Activated T-helper 2 cell treated with anti-CD3 and anti-CD28 coated beads, Interferon-gamma antibody, Interleukin-2, Interleukin-4, amounts not matched to agents 10 μg/mL and 5 μg/mL and 100 μg/mL, durations not matched to agents 14 hours and 24 hours and 36 hours (primary cell): ENCODE data around the gene GAD2. TPM values are rescaled to one million over a fixed set of nuclear protein-coding genes. Genes with fewer than 3 reads are reported as not detected.

Experiments
- DNase-seq: peaks from one replicate; pipeline ENCODE4 v3.0.0; 2021; ENCODE audit warnings: low spot score
- H3K27ac Mint-ChIP-seq: one replicate; pipeline ENCODE4 v1.8.0; 2021; ENCODE audit warnings: mixed read lengths
- H3K27me3 Mint-ChIP-seq: one replicate; pipeline ENCODE4 v1.8.0; 2021; ENCODE audit warnings: low read depth, mixed read lengths
- H3K36me3 Mint-ChIP-seq: one replicate; pipeline ENCODE4 v1.8.0; 2021; ENCODE audit warnings: low read depth, mixed read lengths
- H3K4me1 Mint-ChIP-seq: one replicate; pipeline ENCODE4 v1.8.0; 2021; ENCODE audit warnings: low read depth, mixed read lengths
- H3K4me3 Mint-ChIP-seq: one replicate; pipeline ENCODE4 v1.8.0; 2021; ENCODE audit warnings: low read depth, mild to moderate bottlenecking, moderate library complexity, mixed read lengths
- H3K9me3 Mint-ChIP-seq: one replicate; pipeline ENCODE4 v1.8.0; 2021; ENCODE audit warnings: mixed read lengths
- intact Hi-C: fragments of 100-400 bp; cut with micrococcal nuclease; formaldehyde crosslinking; loops from one replicate; pipeline ENCODE4 v1.15.1; 2023
- total RNA-seq: library from RNA; stranded (reverse); gene quantifications from 2 replicates; pipeline ENCODE4 v1.2.3, GENCODE V29; 2022

Gene GAD2
- total RNA-seq, 1 donor from 2014 or later: not detected

DNA sequence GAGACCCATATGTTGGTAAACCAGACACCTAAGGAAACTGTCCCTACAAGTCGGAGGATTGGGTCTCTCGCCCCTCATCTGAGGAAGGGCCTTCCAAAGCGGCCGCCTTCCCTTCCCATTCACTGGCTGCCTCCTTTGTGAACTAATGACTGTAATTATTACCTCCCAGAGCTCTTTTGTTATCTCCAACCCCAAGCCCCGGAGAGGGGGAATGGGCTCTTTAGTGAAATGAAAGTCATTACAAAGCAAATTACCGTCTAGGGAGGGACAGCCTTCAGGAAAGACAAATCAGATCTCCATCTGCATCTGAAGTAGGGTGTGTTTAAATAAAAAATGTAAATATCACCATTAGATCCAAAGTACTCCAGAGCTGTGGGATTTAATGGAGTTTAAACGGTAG, 2.6 kb upstream of the GAD2 start:
- peaks cover 18% of the 10 kb centered on the region for H3K4me1 Mint-ChIP-seq
- no peak for DNase-seq
- no peaks in the 10 kb centered on the region for H3K36me3 Mint-ChIP-seq
- intact Hi-C loops: no loop called here
- peaks cover 66% of the 10 kb centered on the region for H3K27me3 Mint-ChIP-seq
- no peak overlapping the region for H3K4me3 Mint-ChIP-seq
- no peaks in the 10 kb centered on the region for H3K9me3 Mint-ChIP-seq
- no peak overlapping the region for H3K27ac Mint-ChIP-seq

DNA sequence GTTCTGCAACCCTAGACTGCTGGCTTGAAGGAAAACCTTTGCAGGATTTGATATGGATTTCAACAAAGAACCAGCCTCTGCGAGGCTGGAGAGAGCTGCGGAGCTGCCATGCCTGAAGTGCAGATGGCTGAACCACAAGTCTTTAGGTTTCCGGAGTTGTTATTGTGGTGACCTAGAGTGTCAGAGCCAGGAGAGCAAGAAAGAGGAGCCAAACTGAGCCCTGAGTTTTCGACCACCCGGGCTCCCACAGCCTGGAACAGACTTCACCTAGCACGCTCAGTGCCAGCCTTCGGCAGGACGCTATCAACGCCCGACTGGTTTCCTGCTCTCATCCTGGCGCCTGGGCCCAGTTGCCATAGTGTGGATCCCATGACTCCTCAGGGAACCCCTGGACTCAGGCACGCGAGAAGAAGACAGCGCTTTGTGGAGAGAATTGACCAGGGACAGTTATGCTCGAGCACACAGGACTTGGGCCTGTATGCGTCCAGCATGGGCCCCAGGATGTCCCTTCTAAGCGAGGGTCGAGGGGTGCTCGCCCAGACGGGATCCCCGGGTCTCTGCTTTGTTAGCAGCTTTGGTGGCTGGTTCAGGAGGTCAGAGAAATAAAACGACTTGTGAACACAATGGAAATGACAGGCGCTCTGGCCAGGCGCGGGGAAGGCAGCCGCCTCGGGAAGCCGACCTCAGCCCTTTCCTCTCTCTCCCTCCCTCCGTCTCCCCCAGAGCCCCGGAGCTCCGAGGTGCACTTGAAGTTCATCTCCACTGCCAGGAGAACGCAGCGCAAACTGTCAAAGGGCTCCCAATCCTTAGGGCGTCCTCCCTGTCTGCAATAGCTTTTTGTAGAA, 1.8 kb upstream of the GAD2 start:
- intact Hi-C loops: loop anchor here (5.0 kb wide), 1 partner anchor 1533 kb away; the partner anchor contains the start of gene MKX
- Mint-ChIP-seq H3K4me3 (no peak overlapping the region), H3K36me3 (no peaks in the 10 kb centered on the region)

GRCh38 chr10:26215396-26215934, 1.1 kb upstream of the GAD2 start:
- DNase-seq: no peak
- Mint-ChIP-seq H3K27ac (no peak overlapping the region), H3K36me3 (no peaks in the 10 kb centered on the region), H3K4me3 (no peak overlapping the region), H3K9me3 (no peaks in the 10 kb centered on the region), H3K4me1 (peaks cover 18% of the 10 kb centered on the region), H3K27me3 (peaks cover 79% of the 10 kb centered on the region)
- intact Hi-C loops: loop anchor here (5.0 kb wide), 1 partner anchor 1532 kb away; the partner anchor contains the start of gene MKX

More for the DNA sequence above, 1.8 kb upstream of the GAD2 start:
- DNase-seq: no peak
- peaks cover 18% of the 10 kb centered on the region for H3K4me1 Mint-ChIP-seq
- H3K27me3 Mint-ChIP-seq: peaks cover 73% of the 10 kb centered on the region
- H3K9me3 Mint-ChIP-seq: no peaks in the 10 kb centered on the region
- no peak overlapping the region for H3K27ac Mint-ChIP-seq

DNA sequence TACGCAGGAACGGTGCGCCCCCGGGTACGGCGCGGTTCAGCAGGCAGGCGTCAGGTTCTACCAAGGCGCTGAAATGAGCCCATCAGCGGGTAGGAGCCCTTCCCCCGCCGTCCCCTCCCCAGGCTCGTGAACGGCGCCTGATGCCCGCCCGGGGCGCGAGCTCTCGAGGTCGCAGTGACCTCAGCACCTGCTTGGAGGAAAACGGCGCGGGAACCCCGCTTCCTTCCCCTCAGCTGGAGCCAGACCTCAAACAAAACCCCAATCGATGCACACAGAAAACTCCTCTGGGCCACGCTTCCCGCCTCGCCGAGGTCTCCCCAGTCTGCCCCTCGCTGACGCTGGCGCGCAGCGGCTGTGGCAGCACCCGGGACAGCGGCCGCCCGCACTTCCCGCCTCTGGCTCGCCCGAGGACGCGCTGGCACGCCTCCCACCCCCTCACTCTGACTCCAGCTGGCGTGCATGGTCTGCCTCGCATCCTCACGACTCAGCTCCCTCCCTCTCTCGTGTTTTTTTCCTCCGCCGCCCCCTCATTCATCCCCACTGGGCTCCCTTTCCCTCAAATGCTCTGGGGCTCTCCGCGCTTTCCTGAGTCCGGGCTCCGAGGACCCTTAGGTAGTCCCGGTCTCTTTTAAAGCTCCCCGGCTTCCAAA, 514 bp upstream of the GAD2 start:
- Mint-ChIP-seq H3K36me3 (no peaks in the 10 kb centered on the region), H3K9me3 (no peaks in the 10 kb centered on the region), H3K27ac (no peak overlapping the region), H3K27me3 (peaks cover 85% of the 10 kb centered on the region), H3K4me1 (peaks cover 18% of the 10 kb centered on the region), H3K4me3 (no peak overlapping the region)
- intact Hi-C loops: loop anchor here (5.0 kb wide), 1 partner anchor 1531 kb away; the partner anchor contains the start of gene MKX
- no peak for DNase-seq

DNA sequence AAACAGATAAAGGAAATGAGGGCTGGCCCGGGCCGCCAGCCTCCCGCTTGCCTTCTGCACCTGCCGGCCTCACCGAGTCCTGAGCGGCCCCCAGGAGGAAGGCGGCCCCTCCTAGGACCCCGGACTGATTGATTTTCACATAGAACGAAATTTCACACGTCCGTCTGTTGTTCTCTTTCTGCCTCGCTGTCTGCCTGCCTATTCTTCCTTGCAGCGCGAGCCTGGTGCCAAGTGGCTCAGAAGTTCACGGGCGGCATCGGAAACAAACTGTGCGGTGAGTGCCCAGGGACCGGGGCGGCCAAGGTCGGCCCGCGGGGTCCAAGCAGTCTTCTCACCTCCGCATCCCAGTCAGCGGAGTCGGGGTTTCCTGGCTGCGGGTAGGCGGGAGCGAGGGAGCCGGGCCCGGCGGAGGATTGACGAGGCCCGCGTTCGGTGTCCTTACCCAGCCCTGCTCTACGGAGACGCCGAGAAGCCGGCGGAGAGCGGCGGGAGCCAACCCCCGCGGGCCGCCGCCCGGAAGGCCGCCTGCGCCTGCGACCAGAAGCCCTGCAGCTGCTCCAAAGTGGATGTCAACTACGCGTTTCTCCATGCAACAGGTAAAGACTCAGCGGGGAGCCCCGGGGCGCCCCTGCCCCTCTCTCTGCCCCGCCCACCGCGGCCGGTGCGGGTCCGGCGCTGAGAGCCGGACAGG, 967 bp downstream of the GAD2 start:
- Mint-ChIP-seq H3K4me1 (peaks cover 18% of the 10 kb centered on the region), H3K36me3 (no peaks in the 10 kb centered on the region), H3K27ac (no peak overlapping the region), H3K27me3 (peaks cover 91% of the 10 kb centered on the region), H3K9me3 (no peaks in the 10 kb centered on the region), H3K4me3 (no peak overlapping the region)
- no peak for DNase-seq
- intact Hi-C loops: loop anchor here (5.0 kb wide), 1 partner anchor 1530 kb away; the partner anchor contains the start of gene MKX

DNA sequence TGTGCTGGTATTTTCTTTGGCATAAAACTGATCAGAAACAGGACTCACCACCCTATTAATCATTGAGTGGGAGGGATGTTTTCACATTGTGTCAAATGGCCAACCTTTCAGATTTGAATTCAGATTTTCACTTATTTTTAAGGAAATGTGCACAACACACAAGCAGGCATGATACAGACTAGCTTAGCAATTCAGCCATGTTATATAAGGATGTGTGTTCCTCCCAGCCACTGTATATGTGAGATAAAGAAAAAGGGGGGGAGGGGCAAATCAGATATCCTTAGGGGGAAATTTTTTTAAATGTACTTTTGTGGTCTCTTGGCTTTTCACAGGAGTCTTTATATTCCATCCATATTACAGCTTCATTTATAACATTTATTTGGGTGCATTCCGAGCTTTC, 3.1 kb downstream of the GAD2 start:
- Mint-ChIP-seq H3K9me3 (no peaks in the 10 kb centered on the region), H3K27ac (no peak overlapping the region), H3K4me1 (peaks cover 18% of the 10 kb centered on the region), H3K4me3 (no peak overlapping the region), H3K36me3 (no peaks in the 10 kb centered on the region), H3K27me3 (peaks cover 91% of the 10 kb centered on the region)
- intact Hi-C loops: loop anchor here (5.0 kb wide), 1 partner anchor 1528 kb away; the partner anchor contains the start of gene MKX
- no peak for DNase-seq

GRCh38 chr10:26220901-26221300, 4.3 kb downstream of the GAD2 start:
- Mint-ChIP-seq H3K4me1 (peaks cover 11% of the 10 kb centered on the region), H3K27me3 (peaks cover 82% of the 10 kb centered on the region), H3K27ac (no peak overlapping the region), H3K4me3 (no peak overlapping the region), H3K36me3 (no peaks in the 10 kb centered on the region), H3K9me3 (no peaks in the 10 kb centered on the region)
- DNase-seq: no peak
- intact Hi-C loops: no loop called here

DNA sequence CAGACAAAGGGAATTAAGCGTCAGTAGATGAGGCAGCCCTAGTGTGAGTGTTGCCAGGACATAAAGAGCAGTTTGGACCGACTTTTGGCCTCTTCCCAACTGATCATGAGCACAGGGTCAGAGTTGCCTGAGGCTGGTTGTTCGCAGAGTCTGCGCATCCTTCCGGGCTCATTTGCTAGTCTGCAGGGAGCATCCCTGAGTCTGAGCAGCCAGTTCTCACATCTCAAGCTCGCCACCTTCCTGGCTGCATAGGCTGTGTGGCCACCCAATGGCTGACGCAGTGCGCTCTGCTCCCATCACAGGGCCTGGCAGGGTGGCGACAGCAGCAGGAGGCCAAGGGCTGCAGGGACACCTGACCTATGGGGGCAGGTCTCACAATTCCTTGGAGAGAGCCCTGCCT, 5.0 kb downstream of the GAD2 start:
- Mint-ChIP-seq H3K36me3 (no peaks in the 10 kb centered on the region), H3K27me3 (peaks cover 76% of the 10 kb centered on the region), H3K9me3 (no peaks in the 10 kb centered on the region), H3K4me1 (peaks cover 7% of the 10 kb centered on the region), H3K27ac (no peak overlapping the region), H3K4me3 (no peak overlapping the region)
- intact Hi-C loops: no loop called here
- DNase-seq: no peak

DNA sequence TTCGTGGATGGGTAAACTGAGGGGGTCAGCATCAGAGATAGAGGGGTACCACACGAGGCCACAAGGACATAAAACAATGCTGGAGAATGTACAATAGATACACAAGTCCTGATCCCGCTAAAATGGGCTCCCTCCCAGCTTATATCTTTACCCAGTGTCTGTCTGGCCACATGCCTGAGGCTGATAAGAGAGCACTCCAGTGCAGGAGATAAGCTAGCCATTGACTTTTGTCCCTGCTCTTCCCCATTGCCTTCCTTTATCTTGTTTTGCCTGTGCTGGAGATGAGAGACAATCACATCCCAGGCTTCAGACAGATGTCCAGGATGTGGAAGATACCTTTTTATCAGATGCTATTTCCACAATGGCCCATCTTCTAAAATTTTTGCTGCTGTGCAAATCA, 6.0 kb downstream of the GAD2 start:
- intact Hi-C loops: no loop called here
- peaks cover 66% of the 10 kb centered on the region for H3K27me3 Mint-ChIP-seq
- no peak overlapping the region for H3K4me3 Mint-ChIP-seq
- H3K9me3 Mint-ChIP-seq: no peaks in the 10 kb centered on the region
- H3K4me1 Mint-ChIP-seq: peaks cover 4% of the 10 kb centered on the region
- H3K27ac Mint-ChIP-seq: no peak overlapping the region
- no peaks in the 10 kb centered on the region for H3K36me3 Mint-ChIP-seq
- no peak for DNase-seq

DNA sequence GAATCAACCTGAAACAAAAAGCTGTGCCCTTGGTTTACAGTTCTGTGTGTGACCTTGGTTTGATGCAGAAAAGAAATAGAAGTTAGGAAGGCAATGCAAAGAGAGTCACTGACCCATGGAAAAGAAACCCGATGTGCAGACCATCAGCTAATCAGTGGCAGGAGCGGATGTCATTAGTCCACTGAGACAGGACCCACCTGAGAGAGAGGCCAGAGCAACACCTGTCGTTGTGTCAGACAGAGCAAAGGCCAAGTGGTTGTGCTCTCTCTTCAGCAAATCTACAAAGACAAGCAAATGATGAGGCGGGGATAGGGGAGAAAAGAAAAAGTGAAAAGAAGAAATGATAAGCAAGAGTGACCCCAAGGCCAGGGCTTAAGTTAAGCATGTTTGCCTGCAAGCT, 8.7 kb downstream of the GAD2 start:
- intact Hi-C loops: no loop called here
- H3K27ac Mint-ChIP-seq: no peak overlapping the region
- peaks cover 44% of the 10 kb centered on the region for H3K27me3 Mint-ChIP-seq

DNA sequence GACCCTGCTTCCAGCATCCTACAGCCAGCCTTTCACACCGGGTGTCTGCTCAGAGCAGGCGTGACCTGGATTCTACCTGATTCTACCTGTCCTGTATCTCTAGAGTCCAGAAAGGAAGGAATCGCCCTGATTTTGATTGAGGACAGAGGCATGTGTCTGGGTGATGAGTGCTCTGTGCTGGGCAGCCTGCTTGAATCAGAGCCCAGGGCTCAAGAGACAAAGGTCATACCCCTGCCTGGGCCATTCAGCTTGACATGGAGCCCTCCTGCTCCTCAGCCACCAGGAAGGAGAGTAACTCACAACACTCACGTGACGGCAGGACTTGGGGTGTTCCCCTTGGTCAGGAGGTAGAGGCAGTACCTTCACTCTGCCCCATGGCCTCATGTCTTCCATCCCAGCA, 11.2 kb downstream of the GAD2 start:
- Mint-ChIP-seq H3K27me3 (peaks cover 20% of the 10 kb centered on the region), H3K27ac (no peak overlapping the region), H3K4me3 (no peak overlapping the region)

More for the DNA sequence above, 8.7 kb downstream of the GAD2 start:
- Mint-ChIP-seq H3K36me3 (no peaks in the 10 kb centered on the region), H3K9me3 (no peaks in the 10 kb centered on the region), H3K4me3 (no peak overlapping the region), H3K4me1 (no peaks in the 10 kb centered on the region)
- DNase-seq: no peak

DNA sequence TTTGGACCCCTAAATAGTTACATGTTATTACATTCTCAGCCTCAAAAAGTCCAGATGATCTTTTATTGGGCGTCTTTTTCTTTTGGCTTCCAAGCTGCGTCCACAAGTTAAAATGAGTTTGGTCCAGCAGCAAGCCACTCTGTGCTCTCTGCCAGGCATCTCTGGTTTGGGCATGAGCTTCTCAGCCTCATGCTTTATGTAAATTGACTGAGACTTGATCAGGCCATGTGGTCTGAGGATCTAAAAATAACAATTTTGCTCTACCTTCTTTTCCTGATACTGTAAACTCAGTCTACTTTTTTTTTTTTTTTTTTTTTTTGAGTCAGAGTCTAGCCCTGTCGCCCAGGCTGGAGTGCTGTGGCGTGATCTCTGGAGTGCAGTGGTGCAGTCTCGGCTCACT, 15.6 kb downstream of the GAD2 start:
- Mint-ChIP-seq H3K36me3 (no peaks in the 10 kb centered on the region), H3K9me3 (no peaks in the 10 kb centered on the region), H3K27me3 (no peaks in the 10 kb centered on the region), H3K4me3 (no peak overlapping the region), H3K27ac (no peak overlapping the region), H3K4me1 (no peaks in the 10 kb centered on the region)
- DNase-seq: no peak
- intact Hi-C loops: no loop called here

More for the DNA sequence above, 11.2 kb downstream of the GAD2 start:
- H3K9me3 Mint-ChIP-seq: no peaks in the 10 kb centered on the region
- intact Hi-C loops: no loop called here
- no peak for DNase-seq
- H3K36me3 Mint-ChIP-seq: no peaks in the 10 kb centered on the region
- H3K4me1 Mint-ChIP-seq: no peaks in the 10 kb centered on the region
